HG03469 (cell line): ENCODE measurements around the gene STEAP3.
A peak's percentile ranks its signal among the peaks of the same experiment; 100 is the strongest.

Experiments
- ATAC-seq: cut with Tn5 transposase; IDR thresholded peaks from one replicate; pipeline ENCODE4 v1.9.1; 2021; ENCODE audit warnings: mild to moderate bottlenecking, moderate library complexity, moderate number of reproducible peaks; ENCODE audit not compliant: unreplicated experiment

Gene STEAP3

DNA sequence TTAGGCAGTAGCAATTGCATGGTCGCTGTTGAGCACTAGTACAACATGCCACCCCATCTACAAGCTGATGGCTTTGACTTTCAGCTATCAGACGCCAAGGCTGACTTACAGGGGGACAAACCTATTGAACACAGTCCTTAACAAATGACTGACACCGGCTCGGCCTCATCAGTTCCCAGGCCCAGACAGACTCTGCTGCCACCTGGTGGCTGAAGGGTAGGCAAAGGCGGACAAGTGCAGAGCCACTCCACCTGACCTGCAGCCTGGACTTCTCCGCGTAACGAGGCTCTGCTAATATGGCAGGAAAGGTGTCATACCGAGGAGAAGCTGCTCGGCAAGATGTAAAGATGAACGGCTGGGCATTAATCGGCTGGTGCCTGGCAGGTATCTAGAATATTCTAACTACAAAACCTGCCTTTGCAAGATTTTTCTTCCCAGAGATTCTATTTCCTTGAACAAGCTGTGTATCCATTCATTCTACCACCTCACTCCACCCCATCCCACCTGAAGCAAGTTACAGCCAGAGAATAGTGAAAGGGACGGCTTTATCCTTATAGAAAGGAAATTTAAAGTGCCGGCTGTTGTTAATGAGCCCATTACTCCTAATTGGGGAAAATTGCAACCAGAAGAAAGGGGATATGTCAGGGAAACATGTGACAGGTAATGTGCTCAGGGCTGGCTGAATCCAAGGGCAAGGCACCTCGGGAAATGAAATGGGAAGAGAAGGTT, 67.4 kb downstream of the STEAP3 start:
- ATAC-seq: peak; percentile 93

DNA sequence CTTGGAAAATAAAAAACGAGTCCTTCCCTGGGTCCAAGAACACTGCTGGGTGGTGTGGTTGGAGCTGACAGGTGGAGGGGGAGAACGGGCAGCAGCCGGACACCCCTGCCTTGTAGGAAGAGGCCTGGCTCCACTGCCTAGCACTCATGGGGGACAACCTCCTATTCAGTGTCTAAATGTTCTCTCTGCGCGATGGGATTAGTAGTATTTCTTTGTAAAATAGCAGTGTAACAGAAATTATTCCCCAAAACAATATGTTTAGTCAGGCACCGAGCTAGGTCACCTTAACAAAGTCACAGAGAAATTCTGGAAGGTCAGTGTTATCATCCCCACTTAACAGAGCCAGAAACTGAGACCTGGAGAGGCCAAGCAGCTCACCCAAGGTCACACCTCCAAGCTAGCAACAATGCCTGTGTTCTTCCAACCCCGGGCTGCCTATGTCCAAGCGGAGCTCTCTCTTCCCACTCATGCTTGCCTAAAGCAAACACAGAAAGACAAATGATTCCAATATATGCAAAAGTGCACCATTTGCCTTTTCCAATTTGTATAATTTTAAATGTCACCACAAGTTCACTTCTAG, 68.0 kb downstream of the STEAP3 start:
- ATAC-seq: no peak

DNA sequence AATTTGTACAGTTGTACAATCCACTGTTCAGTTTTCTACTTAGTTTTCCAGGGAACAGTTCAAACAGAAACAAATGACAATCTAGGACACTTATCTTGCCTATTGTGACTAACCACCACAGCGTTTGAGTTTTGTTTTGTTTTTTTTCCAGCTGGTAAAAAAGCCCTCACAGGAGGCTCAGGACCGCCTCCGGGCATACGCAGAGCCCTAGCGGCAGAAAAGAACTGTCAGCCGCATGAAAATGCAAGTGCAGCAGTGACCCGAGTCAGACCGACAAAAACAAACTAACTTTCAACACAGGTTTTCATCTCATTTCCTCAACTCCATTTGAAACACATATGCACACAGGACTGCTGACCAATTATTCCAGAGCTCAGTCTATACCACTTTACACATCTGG, 68.6 kb downstream of the STEAP3 start:
- ATAC-seq: no peak

DNA sequence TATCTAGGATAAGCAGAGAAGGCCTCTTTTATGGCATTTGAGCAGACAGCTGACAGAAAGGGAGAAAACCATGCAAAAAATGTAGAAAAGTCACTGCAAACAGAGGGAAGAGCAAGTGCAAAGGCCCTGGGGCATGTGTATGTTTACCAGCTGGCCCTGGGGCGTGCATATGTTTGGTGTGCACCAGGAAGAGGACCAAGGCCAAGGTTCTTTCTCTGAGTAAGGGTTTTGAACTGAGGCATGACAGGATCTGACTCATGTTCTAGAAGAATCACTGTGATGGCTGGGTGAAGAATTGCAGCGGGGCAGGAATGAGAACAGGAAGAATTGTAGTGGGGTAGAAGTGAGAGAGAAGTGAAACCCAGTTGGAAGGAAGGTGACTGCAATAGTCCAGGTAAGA, 69.6 kb downstream of the STEAP3 start:
- no peak for ATAC-seq

DNA sequence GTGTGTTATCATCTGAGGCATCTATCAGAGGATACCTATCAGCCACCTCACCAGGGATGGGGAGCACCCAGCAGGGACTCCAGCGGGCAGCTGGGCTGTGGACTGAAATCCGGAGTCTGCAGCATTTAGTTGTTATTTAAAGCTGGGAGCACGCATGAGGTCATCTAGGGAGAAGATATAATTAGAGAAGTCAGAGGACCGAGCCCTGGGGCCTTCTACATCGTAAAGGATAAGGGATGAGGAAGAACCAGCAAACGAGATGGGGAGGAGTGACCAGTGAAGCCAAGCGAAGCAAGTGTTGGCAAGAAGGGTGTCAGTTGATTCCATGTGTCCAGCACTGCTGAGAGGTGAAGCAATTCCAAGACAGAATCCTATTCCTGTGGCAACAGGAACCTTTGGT, 70.3 kb downstream of the STEAP3 start:
- no peak for ATAC-seq

DNA sequence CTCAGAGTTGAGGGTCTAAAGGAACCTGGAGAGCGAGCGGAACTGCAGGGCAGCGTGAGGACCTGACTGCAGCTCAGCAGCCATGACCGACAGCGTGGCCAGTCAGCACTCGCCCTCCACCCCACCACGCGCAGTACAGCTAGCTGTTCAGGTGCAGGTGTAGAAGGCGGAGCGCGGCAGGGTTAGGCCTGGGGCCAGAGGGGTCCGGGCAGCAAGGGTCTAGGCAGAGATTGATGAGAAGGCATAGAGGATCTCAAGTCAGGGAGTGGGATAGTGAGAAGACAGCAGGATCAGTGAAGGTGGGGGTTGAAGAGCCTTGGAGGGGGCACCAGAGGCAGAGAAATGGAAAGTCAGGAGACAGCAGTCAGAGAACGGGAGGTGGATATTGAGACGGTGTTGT, 71.0 kb downstream of the STEAP3 start:
- no peak for ATAC-seq

DNA sequence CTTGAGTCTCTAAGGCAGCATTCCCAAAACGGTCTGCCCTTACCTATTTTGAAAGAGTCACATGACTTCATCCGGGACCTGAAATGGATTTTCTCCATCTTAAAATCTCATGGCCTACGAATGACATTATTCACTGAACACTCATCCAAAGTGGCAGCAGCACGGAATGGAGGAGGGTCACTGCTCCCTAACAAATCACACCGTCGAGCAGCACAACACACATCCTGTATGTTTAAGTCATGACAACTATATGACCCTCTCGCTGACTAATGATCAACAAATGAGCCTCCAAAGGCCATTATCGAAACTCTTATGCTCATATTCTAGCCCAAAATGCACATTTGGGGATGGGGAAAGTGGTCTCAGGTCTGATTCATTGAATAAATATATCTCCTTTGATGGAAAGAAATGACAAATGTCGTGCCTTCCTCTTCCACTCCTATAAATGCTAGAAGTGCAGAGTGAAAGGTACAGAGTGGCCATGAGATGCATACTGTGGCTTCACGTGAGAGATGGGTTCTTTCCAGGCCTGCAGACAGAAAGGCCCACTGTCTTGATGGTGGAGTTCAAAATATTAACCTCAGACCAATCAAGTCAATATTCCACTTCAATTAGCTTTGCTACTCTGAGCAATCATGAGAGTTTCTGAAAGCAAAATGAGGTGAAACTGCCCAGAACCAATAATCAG, 72.2 kb downstream of the STEAP3 start:
- no peak for ATAC-seq

DNA sequence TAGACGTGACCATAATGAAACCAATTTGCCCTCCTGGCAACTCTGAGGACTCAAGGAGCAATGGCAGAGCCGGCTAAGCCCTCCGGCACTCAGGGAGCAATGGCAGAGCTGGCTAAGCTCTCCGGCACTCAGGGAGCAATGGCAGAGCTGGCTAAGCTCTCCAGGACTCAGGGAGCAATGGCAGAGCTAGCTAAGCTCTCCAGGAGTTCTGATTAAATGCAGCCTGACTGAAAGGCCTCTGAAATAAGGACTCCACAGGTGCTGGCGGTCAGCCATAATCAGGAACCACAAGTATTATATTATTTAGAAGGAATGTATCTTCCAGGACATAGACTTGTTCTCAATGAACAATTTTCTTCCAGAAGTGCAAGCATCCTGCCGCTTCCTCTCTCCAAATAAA, 77.8 kb downstream of the STEAP3 start:
- ATAC-seq: no peak

DNA sequence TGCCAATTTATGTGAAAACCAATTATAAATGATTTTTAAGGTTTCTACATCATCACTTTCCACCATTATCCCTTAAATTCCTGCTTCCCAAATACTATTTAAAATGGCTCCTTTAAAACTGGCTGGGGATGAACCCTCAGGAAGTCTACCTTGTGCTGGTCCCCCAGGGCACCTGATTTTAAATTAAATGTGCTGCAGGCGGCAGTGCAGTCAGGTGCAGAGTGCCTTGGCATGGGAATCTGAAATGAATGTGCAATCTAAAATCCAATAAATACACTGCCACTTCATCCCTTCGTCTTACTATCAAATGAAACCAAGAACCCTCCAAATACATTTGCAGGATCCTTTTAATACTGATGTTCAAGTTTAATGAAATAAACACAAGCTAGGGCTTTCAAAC, 81.2 kb downstream of the STEAP3 start:
- ATAC-seq: no peak

DNA sequence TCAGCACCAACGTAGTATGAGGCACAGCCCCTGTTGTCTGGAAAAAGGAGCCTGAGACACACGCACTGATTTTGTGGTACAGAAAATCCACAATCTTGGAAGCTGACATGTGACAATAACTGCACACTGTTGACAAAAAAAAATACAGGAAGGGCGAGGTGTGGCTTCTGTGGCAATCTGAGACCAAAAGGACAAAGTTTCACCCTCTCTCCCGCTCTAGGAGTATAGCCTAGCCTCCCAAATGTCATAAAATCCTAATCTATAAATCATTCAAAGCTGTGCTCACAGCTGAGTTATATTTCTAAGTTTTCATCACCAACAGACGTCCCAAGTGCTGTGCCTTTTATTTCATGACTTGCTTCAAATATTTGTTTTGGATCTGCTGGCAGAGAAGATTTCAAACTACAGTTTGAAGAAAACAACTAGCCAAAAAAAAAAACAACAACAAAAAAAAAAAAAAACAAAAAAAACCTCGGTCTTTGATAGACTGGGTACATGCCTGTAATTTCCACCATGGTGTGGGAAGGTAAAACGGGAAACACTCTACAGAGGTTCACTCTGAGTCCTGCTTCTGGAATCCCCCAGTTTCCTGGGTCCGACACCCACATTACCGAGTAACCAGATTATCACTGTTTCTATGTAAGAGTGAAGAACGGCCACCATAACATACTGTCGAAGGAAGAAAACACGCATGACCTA, 82.0 kb downstream of the STEAP3 start:
- ATAC-seq: no peak

DNA sequence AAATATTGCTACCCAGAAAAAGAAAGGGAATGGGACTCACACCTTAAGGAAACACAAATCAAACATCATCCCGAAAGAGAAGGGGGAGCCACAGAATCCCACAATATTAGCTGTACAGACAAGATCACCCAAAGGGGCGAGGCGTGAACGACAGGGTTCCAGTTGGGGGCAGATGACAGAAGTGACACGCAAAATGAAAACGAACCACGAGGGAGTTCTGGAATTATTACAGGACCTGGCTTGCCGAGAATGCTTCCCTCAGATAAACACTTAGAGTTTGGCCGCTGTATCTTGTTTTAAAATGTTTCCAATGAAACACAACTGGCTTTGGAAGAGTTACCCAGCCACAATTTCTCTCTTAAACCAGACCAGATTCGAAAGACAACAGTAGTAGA, 82.6 kb downstream of the STEAP3 start:
- no peak for ATAC-seq

DNA sequence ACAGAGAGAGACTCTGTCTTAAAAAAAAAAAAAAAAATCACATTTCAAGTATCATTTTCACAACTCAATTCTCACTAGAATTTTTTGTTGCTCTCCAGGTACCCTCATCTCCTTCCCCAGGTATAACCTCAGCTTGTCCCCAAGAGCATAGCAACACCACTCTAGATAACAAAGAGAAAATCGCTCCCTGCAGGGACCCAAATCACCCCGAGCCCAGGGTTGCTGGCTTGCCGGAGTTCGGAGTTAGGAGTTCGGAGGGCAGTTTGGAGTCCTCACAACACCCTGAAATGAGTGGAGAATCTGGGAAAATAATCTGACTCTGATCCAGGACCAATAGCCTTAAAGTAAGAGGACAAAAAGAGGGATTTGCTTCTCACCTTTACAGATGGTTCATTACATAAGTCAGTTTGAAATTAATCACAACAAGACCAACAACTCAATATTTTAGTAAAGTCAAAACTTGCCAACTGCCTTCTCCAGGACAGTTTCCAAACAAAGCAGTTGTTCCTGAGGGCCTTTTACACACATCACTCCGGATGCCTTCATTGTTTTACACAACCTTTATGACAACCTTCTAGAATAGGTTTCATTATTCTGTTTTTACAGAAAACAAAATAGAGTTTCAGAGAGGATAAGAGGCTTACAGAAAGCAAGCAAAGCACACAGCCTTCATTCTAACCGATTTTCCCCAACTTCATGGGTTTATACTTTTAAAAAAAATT, 83.9 kb downstream of the STEAP3 start:
- ATAC-seq: no peak

DNA sequence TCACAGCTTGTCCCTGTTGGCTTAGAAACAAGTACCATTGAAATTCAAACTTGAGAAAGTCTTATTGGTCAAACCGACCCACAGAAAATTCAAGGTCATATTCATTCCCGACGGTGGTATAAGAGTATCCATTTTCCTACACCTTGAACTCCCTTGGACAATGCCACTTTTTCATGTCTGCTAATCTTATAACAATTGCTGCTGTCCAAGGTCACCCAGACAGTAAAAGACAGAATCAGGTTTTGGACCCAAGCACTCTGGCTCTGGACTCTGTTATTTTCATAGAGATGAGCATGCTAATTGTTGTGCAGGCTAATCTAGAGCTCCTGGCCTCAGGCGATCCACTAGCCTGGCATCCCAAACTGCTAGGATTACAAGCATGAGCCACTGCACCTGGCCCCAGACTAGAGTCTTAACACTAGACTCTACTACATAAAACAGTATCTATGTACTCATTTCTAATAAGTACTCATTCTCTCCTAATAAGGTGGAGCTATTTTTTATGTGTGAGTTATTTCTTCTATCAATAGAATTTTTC, 85.2 kb downstream of the STEAP3 start:
- no peak for ATAC-seq

DNA sequence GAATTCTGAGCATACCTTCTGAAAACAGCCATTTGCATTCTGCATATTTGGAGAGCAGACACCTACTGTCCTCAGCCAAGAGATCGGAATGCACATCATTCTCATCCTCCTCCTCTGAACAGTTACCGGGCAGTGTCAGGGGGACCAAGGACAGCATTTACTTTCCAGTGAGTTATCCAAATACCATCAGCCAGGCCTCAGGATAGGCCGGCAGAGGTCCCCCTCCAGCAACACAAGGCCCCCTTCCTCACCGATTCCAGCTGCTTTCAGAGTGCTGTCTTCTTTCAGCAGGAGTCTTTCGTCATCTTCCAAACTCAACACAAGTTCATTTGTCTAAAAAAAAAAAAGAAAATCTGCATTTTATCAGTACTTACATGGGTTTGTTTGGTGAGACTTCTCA, 87.7 kb downstream of the STEAP3 start:
- ATAC-seq: no peak

DNA sequence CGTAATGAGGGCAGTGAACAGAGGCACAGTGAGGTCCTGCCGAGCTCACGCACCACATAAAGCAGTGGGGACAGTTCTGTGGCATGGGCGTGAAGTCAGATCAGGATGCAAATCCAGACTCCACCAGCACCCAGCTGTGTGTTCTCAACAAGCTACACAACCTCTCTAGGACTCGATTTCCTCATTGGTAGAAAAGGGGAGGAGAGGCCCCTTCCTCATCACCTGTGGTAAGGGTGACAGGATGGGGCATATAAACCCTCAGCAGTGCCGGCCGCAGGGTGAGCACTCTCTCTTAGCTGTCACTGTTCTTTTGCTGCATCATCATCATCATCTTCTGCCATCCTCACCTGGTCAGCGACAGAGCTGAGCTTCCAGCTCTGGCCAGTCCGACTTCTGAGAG, 88.2 kb downstream of the STEAP3 start:
- no peak for ATAC-seq
